Esophagus muscularis mucosa (tissue), 4 donors: ENCODE results near the gene ENTPD6.

Source experiments
- EP300 ChIP-seq: sonication (generic); formaldehyde crosslinking; IDR thresholded peaks from one replicate; pipeline ENCODE4 v1.6.1; 2017; ENCODE audit warnings: antibody characterized with exemption
- POLR2A ChIP-seq: fragments of 450-650 bp; IDR thresholded peaks from one replicate; pipeline ENCODE4 v1.6.1; 2017; ENCODE audit warnings: antibody characterized with exemption, moderate library complexity, mild to moderate bottlenecking, low read depth
- POLR2AphosphoS5 ChIP-seq, 2 donors: sonication (generic); formaldehyde crosslinking; IDR thresholded peaks; one replicate each; pipeline ENCODE4 v1.6.1; 2017; ENCODE audit warnings: antibody characterized with exemption in 2 of 2
- TF ChIP-seq, protein P1 (sequence below), 3 experiments: fragments of 200-600 bp in 2 of 3; fragments of 450-650 bp in 1 of 3; sonication (generic) in 2 of 3; IDR thresholded peaks; one replicate each; pipeline ENCODE4 v1.5.1; 2017 to 2019; ENCODE audit warnings: antibody characterized with exemption in 3 of 3, mild to moderate bottlenecking in 2 of 3, moderate library complexity in 1 of 3

DNA sequence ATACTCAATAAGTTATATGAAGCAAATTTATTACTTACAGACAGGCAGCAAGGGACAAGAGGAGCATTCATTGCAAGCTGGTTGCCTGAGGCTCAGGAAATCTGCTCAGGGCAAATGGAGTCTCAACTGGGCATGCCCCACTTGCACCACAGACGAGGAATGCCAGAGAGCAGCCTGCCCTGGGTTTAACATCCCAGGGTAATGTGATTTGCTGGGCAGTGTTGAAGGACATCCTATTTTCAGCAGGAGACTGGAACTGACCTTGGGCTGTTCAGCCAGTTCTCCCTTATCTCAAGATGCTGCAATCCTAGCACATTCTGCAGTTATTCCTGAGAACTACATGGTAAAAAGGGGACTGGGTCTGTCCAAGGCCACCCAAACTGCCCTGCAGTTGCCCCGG lies 3.8 kb upstream of the ENTPD6 start:
- TF ChIP-seq, protein P1, sequence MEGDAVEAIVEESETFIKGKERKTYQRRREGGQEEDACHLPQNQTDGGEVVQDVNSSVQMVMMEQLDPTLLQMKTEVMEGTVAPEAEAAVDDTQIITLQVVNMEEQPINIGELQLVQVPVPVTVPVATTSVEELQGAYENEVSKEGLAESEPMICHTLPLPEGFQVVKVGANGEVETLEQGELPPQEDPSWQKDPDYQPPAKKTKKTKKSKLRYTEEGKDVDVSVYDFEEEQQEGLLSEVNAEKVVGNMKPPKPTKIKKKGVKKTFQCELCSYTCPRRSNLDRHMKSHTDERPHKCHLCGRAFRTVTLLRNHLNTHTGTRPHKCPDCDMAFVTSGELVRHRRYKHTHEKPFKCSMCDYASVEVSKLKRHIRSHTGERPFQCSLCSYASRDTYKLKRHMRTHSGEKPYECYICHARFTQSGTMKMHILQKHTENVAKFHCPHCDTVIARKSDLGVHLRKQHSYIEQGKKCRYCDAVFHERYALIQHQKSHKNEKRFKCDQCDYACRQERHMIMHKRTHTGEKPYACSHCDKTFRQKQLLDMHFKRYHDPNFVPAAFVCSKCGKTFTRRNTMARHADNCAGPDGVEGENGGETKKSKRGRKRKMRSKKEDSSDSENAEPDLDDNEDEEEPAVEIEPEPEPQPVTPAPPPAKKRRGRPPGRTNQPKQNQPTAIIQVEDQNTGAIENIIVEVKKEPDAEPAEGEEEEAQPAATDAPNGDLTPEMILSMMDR (IDR thresholded peaks at IDR 0.05): no peak
- no peak for TF ChIP-seq POLR2A
- TF ChIP-seq EP300: no peak
- TF ChIP-seq POLR2AphosphoS5 (IDR thresholded peaks at IDR 0.05): no peak
